NCI-H1105 (cell line): ENCODE data around the gene COX5A.

Experiments
- DNase-seq: peaks from one replicate; lab custom pipeline; 2025; lab: John Stamatoyannopoulos, UW

The COX5A gene

DNA sequence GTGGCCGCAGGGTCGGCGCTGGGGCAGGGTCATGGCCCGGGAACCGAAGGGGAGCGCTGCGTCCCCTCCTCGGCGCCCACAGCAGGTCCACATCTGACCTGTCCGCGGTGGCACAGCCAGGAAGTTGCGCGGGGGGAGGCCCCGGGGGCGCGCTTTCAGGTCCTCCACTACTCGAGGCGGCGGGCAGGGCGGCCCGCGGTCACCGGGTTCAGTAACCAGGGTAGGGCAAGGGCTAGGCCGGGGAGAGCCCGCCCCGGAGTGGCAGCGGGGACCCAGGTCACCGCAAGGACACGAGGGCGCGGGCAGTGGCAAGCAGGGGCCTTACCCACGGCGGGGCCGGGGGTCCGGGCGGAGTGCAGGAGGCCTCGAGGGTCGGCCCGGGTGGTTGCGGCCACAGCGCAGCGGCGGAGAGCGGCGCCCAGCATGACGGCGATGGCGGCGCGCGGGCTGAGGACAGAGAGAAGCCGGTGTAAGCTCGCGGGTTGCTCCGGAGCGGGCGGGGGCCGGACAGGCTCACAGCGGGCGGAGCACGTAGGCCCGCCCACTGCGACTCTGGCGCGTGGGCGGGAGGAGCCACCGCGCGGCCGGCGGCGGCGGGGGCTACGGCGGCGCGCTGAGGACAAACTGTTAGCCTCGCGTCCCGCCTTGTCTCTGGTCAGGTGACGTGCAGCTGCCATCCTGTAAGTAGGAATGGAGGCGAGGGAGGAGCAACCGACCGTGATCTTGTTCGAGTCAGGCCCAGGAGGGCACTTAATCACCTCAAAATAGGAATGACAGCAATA lies at the start of gene COX5A:
Gene COX5A, minus strand, starts transcription at position 484 of the 782 bp plus-strand sequence. Its CDS starts 59 bp downstream, at position 425.
- DNase-seq, result peak; percentile 81

DNA sequence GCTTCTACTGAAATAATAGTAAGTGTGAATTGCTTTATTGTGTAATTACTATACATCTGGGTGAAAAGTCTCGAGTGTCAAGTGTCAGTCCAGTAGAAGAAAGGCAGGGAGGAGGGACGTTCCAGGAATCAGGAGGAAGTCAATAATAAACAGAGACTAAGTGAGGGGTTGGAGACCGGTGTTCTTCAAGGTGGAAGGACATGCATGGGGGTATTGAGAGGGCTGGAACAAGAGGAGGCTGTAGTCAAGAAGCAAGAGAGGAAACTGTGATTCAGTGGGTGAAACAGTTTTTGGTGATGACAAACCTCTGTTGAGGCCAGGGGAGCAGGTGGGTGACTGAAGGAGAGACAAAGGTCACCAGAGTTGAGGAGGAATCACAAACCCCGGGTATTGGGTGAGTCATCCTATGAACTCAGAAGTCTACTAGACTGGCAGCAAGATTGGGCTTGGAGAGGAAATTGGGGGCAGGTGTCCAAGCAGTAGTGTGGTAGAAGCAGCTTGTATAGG lies 45.9 kb upstream of the COX5A start:
- no peak for DNase-seq

DNA sequence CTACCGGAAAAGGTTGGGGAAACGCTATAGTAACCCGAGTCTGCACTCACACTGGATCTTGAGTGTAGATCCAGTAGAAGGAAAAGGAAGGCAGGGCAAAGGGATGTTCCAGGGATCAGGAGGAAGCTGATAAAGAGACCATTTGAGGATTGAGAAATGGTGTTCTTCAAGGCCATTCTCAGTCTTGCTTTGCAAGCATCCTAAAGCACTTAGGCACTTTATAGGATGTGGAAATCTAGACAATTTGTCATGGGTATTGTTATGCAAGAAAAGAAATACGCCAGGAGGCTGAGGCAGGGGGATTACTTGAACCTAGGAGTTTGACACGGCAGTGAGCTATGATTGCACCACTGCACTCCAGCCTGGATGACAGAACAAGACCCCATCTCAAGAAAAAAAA lies 44.3 kb upstream of the COX5A start:
- no peak for DNase-seq

DNA sequence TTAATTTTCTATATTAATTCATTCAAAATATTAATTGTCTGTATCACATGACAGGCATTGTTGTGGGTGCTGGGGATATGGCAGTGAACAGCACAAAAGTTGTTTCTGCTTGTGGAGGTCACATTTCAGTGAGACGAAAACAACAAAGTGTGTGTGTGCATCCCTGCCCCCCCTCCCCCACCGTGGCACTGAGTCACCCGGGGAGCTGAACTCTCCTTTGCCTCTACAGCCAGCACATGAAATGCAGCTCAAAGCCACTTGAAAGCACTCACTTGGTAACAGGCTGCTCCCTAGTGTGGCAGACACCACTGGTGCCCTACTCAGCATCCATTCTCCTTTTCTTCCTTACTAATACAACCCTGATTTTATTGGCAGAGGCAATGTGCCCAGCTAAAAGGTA lies 40.6 kb upstream of the COX5A start:
- no peak for DNase-seq

DNA sequence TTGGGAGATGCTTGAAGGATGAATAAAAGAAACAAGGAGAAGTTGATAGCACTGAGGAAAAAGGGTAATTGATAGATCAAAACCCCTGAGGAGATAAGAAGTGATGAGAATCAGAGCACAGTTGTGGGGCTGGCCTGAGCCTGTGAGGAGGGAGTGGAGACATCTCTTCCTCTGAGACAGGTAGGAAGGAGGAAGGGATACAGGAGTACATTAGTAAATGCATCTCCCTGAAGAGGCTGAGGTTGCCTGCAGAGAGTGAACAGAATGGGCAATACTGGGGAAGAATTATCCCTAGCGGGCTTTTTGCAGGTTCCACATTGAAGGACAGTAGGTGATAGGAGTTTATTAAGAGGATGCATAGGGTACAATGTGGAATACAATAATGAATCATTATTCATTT lies 40.2 kb upstream of the COX5A start:
- no peak for DNase-seq

DNA sequence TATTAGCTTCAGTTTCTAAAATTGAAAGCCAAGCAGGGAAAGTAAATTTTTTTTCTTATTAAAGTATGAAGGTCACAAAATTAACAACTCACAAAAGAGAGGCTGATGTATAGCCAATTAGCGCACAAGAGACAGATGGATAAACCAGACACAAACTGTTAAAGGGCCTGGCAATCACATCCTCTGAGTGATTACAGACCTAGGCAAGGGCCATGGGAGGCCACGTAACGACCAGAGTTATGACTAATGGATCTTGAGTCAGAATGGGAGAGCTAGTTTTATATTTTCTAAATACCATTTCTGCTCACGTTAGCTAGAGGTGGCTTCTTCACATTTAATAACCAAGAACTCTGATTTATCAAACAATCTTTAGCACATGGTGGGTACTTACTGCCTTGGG lies 39.7 kb upstream of the COX5A start:
- no peak for DNase-seq

DNA sequence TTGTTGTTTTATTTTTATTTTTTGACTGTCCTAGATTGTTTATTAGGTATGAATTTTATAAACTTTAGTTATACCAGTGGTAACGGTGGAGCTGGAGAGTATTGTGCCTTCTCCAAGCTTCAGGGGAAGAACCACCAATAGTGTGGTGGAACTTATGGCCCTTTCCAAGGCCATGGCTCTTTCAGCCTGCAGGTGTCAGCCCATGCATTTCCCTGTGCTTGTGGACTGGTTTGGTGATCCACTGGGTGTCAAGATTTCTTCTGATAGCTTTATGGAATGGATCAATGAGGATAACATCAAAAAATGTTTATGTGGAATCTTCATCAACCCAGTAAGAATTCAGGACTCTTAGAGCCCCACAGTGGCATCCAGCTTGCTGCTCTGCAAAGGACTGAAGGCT lies 38.3 kb upstream of the COX5A start:
- DNase-seq, result no peak

DNA sequence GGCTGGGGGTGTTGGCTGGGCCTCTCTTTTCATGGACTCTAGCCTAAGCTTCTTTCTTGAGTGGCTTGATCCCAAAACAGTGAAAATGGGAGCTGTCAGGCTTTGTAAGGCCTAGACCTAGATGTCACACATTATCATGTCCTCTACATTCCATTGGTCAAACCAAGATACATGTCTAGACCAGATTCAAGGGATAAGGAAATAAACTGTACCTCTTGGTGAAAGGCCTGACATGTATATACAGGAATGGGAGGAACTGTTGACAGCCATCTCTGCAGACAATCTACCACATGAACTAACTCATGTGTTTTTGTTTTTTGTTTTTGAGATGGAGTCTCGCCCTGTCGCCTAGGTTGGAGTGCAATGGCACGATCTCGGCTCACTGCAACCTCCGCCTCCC lies 29.8 kb upstream of the COX5A start:
- DNase-seq, result no peak

DNA sequence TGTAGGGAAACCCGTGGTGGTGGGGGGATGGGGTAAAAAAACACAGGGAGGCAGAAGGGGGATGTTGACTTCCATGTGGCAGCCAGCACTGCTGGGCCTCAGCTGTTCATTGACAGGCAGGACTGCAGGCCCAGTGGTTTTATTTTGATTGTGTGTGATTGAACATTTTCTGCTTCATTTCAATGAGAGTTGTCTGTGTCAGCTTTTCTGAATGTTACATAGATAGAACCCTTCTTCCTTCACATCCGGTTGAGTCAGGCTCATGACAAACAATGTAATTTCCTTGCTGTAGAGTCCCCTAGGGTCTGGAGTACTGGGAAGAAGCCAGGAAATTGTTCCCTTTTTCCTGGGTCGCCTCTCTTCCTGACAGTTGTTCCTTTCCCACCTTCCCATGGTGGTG lies 26.9 kb upstream of the COX5A start:
- DNase-seq, result no peak

DNA sequence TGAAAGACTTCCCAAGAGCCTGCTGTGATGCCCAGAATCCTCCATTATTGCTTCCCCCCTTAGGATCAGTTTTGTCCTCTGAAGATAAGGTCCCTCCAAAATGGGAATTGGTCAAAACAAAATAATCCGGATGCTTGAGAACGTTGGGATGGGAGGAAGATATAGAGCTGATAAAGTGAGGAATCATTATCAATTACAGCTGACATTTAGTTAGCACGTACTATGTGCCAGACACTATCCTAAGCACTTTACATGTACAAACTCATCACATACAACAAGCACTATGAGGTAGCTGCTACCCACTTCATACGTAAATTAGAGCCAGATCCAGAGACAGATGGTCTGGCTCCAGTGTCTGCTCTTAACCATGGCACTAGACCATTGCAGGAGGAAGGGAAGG lies 25.3 kb upstream of the COX5A start:
- DNase-seq, result no peak

DNA sequence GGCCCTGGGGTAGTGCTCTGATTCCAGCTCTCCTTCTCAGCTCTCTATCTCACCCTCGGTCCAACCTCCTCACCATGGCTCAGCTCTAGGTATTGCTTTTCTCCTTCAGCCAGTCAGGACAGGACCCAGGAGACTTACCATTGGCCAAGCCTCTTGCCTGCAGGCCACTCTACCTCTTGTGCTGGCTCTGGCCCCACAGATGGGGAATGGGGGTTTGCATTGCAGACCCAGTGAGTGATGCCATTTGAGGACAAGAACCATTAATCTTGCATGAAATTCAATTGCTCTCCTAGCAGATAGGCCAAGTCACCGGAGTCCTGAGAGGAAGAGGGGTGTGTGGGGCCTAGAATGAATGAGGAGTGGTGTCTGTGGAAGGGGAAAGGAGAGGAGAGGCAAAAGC lies 24.8 kb upstream of the COX5A start:
- no peak for DNase-seq

DNA sequence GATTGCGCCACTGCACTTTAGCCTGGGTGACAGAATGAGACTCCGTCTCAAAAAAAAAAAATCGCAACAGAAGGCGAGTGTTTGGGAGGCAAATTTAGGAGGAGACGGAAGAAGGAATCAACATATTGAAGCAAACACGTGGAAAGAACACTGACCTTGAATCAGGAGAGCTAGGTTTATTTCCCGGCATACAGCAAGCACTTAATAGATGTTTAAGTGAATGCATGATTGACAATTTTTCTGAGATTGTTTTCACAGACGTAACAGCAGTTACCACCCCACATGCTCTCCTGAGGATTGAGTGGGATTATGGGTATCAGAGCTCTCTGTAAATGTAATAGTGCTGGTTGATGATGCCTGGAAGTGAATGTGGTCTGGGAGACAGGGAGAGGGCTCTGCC lies 24.3 kb upstream of the COX5A start:
- no peak for DNase-seq

DNA sequence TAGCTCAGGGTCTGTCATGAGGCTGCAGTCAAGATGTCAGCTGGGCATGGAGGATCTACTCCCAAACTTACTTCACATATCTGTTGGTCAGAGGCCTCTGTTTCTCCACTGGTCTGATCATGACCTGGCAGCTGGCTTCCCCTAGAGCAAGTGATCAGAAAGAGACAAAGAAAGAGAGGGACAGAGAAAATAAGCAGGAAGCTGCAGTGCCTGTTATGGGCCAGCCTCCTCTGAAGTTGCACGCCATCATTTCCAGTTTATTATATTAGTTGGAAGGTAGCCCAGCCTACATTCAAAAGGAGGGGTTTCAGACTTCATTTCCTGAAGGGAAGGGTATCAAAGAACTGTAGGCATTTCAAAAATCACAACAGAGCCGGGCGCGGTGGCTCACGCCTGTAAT lies 23.7 kb upstream of the COX5A start:
- DNase-seq, result no peak

DNA sequence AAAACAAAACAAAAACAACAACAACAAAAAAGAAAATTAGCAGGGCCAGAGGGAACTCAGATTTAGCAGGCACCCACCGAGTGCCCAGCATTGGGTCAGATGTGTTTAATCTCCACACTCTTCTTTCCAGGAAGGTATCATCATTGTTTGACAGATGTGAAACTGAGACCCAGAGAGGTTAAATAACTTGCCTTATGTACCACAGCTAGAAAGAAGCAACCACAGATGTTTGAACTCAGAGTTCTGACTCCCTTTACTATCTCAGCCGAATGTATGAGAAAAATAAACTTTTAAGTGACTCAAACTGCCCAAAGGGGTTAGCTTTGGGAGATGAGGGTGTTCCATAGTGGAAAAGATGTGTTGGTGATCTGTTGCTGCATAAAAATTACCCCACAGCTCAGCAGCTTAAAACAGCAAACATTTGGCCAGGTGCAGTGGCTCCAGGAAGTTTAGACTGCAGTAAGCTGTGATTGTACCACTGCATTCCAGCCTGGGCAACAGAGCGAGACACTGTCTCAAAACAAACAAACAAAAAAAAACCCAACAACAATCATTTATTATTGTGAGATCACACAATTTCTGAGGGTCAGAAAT lies 23.2 kb upstream of the COX5A start:
- no peak for DNase-seq

DNA sequence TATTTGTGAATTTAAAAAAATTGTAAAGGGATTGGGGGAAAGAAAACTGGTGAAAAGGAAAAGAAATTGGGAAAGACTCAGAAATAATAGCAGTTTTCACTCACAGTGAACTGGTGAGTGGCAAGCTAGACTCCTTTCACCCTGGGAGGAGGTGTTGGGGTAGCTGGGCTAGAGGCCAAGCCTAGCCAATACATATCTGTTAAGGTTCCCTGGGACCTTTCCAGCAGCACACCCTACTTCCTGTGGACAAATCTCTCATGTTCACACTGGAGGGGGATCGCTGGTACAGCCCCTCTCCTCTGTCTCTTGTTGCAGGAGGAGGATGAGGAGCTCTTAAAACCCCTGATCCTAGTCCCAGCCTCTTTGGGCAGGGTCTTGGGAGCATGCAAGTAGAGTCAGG lies 22.4 kb upstream of the COX5A start:
- DNase-seq, result no peak

DNA sequence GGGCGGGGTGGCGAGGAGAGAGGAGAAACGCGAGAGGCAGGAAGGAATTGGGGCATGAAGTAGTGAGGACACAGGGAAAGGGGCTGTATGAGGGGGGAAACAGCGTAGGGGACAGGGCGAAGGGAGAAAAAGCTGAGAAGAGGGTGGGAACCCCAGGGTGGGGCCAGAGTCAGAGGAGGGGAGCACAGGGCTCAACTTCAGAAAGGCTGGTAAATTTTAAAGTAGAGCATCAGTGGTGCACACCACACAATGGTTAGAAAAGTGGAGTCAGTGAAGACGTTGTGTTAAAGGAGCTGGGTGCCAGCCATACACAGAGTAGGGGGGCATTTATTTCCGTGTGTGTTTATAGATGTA lies 21.7 kb upstream of the COX5A start:
- no peak for DNase-seq

DNA sequence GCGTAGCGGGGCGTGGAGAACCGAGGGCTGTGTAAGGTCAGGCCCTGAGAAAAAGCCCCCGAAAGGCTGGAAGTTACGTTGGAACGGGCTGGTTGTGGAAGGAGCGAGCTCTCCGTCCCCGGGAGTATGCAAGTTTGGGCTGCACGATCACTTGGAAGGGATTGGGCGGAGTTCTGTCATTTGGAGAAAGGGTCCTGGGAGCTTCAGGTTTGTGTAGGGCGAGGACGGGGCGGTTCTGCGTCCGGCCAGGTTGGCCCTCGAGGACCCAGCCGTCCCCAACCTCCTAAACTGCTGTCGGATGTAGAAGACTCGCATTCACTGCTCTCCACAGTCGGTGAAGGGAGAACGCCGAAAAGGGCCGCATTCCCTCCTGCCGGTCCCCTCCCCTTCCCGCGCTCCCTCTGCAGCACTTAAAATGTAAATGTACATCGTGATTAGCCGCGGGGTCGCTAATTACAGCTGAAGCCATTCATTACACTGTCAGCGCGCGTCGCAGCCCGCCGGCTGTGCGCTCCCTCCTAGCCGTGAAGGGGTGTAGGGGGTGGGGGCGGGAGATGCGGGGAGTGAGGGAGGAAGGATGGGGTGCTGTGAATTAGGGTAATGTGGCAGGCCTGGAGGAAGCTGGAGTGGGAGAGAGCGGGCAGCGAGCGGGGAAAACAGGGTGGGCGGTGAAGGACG lies 21.2 kb upstream of the COX5A start:
- DNase-seq, result no peak

DNA sequence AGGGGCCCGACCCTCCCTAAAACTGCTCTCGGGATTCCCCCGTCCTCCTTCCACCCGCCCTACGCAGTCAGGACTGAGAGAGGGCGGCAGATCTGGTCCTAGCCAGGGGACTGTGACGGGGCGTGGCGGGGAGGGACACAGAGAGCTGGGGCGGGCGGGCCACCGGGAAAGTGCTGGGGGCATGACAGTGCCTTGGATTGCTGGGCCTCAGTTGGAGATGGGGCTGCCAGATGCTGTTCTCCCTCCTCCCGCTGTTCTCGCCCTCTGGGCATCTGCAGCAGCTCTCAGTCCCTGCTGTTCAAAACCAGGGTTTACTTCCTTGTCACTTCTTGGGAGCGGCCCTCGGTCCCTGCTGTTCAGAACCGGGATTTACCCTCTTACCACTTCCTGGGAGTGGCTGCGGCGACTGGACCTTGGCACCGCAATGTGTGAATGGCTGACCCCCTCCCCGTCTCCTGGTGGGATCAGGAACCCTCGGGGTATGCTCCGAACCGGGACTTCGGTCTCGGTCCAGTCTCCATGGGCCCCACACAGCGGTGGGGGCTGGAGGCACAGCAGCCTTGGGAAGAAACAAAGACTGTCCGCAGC lies 20.5 kb upstream of the COX5A start:
- DNase-seq, result no peak

DNA sequence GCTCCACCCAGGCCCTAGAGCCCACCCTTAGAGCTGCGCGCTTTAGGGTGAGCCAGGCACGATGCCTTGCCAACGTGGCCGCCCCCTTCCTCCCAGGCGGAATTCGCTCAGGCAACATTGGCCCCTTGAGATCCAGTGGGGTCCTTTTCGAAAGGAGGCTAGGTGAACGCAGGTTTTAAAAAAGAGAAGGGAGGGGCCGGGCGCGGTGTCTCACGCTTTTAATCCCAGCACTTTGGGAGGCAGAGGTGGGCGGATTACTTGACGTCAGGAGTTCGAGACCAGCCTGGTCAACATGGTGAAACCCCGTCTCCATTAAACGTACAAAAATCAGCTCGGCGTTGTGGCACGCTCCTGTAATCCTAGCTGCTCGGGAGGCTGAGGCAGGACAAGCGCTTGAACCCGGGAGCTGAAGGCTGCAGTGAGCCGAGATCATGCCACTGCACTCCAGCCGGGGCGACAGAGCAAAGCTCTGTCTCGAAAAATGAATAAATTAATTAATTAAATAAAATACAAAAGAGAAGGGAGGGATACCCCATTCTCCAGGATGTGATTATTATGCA lies 19.7 kb upstream of the COX5A start:
- DNase-seq, result no peak

DNA sequence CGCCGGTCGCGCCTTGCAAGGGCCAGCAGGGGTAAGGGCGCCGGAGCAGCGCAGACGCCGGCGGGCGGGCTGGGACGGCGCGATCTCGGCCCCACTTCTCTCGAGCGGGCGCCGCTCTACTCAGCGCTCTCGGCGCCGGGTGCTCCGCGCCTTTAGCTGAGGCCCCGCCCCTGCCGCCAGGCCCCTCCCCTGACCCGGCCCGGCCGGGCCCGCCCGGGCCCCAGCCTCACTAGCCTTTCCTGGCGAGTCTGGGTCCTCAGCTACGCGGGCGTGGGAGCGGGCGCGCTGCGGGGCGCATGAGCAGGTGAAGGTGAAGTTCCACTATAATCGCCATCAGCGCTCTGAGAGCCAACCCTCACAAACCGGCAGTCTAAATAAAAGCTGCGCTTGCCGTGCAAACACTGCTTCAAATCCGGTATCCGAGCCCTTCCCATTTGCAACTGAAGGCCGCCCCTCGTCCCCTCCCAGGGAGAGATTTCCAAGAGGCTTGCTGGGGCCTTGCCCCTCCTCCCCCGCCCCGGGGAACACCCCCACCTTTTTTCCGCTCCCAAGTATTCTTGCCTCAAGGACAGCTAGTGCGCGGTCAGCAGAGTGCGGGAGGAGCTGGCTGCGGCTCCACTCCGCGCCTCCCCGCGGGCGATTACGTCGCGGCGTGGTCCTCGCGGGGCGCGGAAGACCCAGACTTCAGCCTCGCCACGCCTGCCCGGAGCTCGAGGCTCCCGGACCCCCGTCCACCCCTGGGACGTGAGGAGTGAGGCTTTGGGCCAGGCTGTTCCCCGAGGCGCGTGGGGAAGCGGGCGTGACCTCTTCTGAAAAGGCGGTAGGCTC lies 19.0 kb upstream of the COX5A start, which contains the start of gene RPP25:
Gene RPP25, minus strand, starts transcription at position 125 of the 828 bp plus-strand sequence. CDS start 189 bp downstream, outside the sequence.
- peak; percentile 25 for DNase-seq
